Measurements from ENCODE around the gene FAM124A. TPM values are rescaled to one million over a fixed set of nuclear protein-coding genes. Genes with fewer than 3 reads are reported as not detected.

Gene FAM124A
- total RNA-seq, 1 donor from 2014 or later: 3.7 TPM

DNA sequence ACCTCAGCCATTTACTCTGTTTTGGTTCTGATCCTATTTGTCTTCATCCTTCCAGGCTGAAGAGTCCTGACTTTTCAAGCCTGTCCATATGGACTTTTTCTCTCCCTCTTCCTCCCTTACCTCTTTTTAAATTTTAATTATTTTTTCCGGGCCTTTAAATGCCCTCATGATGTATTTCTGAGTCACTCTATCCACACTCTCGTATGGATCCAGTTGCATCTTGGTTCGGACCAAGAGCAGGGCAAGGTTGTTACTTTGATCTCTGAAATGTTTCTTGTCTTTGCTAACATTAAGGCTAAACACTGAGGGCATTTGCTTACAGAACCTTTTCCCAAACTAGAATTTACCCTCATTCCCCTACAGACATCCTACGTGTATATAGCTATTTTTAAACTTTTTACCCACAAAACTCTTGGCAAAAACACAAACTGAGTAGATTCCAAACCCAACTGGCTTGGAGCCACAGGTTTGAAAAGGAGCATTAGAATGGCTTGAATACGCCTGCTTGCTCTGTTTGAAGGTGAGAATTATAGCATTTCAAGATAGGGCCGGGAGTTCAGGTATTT is 69.9 kb downstream of the FAM124A start:
- no peak overlapping the region for H3K4me3 Mint-ChIP-seq
- H3K4me1 Mint-ChIP-seq: no peaks in the 10 kb centered on the region
- H3K9me3 Mint-ChIP-seq: no peaks in the 10 kb centered on the region
- no peaks in the 10 kb centered on the region for H3K36me3 Mint-ChIP-seq (ENCODE audit: low read depth)
- no peak overlapping the region for H3K27ac Mint-ChIP-seq (ENCODE audit: unreplicated experiment)
- TF ChIP-seq, protein P1, sequence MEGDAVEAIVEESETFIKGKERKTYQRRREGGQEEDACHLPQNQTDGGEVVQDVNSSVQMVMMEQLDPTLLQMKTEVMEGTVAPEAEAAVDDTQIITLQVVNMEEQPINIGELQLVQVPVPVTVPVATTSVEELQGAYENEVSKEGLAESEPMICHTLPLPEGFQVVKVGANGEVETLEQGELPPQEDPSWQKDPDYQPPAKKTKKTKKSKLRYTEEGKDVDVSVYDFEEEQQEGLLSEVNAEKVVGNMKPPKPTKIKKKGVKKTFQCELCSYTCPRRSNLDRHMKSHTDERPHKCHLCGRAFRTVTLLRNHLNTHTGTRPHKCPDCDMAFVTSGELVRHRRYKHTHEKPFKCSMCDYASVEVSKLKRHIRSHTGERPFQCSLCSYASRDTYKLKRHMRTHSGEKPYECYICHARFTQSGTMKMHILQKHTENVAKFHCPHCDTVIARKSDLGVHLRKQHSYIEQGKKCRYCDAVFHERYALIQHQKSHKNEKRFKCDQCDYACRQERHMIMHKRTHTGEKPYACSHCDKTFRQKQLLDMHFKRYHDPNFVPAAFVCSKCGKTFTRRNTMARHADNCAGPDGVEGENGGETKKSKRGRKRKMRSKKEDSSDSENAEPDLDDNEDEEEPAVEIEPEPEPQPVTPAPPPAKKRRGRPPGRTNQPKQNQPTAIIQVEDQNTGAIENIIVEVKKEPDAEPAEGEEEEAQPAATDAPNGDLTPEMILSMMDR (conservative IDR thresholded peaks at IDR 0.05): no peak
- H3K27me3 Mint-ChIP-seq (ENCODE audit: low read depth): no peaks in the 10 kb centered on the region
- DNase-seq (ENCODE audit: low read depth, low spot score): no peak

DNA sequence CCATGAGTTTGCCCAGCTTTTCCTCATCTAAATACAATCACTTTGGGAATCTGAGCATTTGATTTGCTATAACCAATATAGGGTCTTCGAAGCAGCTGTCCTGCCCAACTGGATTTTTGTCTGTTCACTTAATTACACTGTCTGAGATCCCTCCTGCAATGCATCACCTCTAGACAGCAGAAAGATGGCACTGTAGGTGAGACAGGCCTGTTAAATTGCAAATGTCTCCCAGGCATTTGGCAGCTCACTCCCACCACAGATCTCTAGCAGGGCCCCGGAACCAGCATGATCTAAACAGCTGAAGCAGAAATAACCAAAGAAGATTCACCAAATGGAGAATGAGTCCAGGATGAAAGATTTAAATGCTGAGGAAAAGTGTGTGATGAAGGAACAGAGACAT is 75.4 kb downstream of the FAM124A start:
- Mint-ChIP-seq H3K9me3 (no peaks in the 10 kb centered on the region), H3K4me1 (no peaks in the 10 kb centered on the region), H3K27me3 (ENCODE audit: low read depth) (no peaks in the 10 kb centered on the region), H3K4me3 (no peak overlapping the region), H3K36me3 (ENCODE audit: low read depth) (no peaks in the 10 kb centered on the region), H3K27ac (ENCODE audit: unreplicated experiment) (no peak overlapping the region)
- TF ChIP-seq, protein P1 (conservative IDR thresholded peaks at IDR 0.05): no peak
- no peak for DNase-seq (ENCODE audit: low read depth, low spot score)

DNA sequence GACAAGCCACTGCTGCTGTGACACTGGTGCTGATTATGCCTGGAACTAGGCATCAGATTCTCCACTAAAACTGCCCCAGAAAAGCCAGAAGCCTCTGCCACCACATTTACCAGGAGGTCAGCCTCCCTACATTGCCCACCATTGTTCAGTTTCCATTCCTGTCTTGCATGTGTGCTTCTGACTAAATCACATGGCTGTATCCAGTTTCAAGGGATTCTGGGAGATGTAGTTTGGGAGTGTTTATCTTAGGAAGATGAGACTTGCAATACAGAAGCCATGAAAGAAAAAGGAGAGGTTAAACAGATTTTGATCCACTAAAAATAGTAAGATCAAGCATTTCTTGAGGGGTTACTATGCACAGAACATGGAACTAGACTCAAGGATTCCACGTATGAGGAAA is 76.6 kb downstream of the FAM124A start:
- no peak overlapping the region for H3K4me3 Mint-ChIP-seq
- no peak for DNase-seq (ENCODE audit: low read depth, low spot score)
- no peaks in the 10 kb centered on the region for H3K27me3 Mint-ChIP-seq (ENCODE audit: low read depth)
- H3K9me3 Mint-ChIP-seq: no peaks in the 10 kb centered on the region
- TF ChIP-seq, protein P1 (conservative IDR thresholded peaks at IDR 0.05): no peak
- H3K4me1 Mint-ChIP-seq: no peaks in the 10 kb centered on the region
- no peaks in the 10 kb centered on the region for H3K36me3 Mint-ChIP-seq (ENCODE audit: low read depth)
- H3K27ac Mint-ChIP-seq (ENCODE audit: unreplicated experiment): no peak overlapping the region

DNA sequence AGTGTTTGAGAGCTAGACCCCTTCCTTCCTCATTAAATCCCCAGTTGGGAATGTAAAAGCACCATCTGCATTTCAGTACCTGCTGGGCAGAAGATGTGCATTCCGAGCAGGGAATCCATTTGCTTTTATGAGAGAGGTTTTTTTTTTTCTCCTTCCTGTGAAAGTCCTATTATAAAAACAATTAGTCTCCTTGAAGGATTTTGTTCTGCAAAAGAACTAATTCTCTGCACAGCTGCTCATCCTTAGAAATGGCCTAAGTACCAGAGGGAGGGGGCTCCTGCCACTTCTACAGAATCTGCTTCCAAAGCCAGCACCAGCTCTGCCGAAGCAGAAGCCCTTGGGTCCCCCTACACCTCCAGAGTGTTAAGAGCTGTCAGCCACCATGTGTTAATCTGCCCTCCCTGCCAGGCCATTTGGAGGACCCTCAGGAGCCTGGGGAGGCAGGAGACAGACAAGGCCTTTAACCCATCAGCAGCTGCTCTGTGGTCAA is 80.9 kb downstream of the FAM124A start:
- Mint-ChIP-seq H3K27ac (ENCODE audit: unreplicated experiment) (no peak overlapping the region), H3K9me3 (no peaks in the 10 kb centered on the region), H3K4me3 (no peak overlapping the region), H3K4me1 (no peaks in the 10 kb centered on the region), H3K36me3 (ENCODE audit: low read depth) (no peaks in the 10 kb centered on the region), H3K27me3 (ENCODE audit: low read depth) (no peaks in the 10 kb centered on the region)
- TF ChIP-seq, protein P1 (conservative IDR thresholded peaks at IDR 0.05): no peak
- no peak for DNase-seq (ENCODE audit: low read depth, low spot score)

DNA sequence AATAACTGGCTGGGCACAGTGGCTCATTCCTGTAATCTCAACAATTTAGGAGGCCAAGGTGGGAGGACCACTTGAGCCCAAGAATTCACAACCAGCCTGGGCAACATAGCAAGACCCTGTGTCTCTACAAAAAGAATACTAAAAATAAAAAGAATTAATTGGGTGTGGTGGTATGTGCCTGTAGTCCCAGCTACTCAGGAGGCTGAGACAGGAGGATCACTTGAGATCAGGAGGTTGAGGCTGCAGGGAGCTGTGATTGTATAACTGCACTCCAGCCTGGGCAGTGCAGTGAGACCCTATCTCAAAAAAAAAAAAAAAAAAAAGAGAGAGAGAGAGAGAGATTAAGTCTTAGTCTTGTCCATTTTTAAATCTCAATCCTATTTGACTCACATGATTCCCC is 81.7 kb downstream of the FAM124A start:
- H3K27me3 Mint-ChIP-seq (ENCODE audit: low read depth): no peaks in the 10 kb centered on the region
- no peaks in the 10 kb centered on the region for H3K36me3 Mint-ChIP-seq (ENCODE audit: low read depth)
- no peaks in the 10 kb centered on the region for H3K4me1 Mint-ChIP-seq
- DNase-seq (ENCODE audit: low read depth, low spot score): no peak
- H3K4me3 Mint-ChIP-seq: no peak overlapping the region
- H3K9me3 Mint-ChIP-seq: no peaks in the 10 kb centered on the region
- TF ChIP-seq, protein P1 (conservative IDR thresholded peaks at IDR 0.05): no peak
- no peak overlapping the region for H3K27ac Mint-ChIP-seq (ENCODE audit: unreplicated experiment)
